DMS 273 (cell line): ENCODE measurements around the gene CGNL1.

Experiments used
- DNase-seq: peaks from one replicate; lab custom pipeline; 2025; ENCODE audit not compliant: unreplicated experiment; lab: John Stamatoyannopoulos, UW

Gene CGNL1

GRCh38 chr15:57452090-57452754, 75.9 kb downstream of the CGNL1 start:
- DNase-seq, result no peak

DNA sequence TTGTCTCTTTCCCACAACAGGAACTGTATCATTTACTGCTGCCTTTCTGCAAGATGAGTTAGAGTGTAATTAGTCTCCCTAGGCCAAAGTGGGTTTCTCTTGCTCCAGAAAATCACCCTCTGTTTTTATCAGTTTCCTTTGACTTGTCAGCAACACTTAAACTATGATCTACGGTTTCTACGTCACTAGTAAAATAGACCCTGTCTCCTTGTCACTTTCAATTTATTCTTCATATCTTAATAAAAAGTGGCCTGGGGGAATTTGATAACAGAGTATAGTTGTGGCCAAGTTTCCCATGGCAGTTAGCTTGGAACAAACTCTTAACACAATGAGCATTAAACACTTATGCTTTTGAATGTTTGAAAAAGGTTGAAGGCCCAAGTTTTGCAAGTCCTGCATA, 79.6 kb downstream of the CGNL1 start:
- no peak for DNase-seq

GRCh38 chr15:57456559-57456958, 80.3 kb downstream of the CGNL1 start:
- no peak for DNase-seq

DNA sequence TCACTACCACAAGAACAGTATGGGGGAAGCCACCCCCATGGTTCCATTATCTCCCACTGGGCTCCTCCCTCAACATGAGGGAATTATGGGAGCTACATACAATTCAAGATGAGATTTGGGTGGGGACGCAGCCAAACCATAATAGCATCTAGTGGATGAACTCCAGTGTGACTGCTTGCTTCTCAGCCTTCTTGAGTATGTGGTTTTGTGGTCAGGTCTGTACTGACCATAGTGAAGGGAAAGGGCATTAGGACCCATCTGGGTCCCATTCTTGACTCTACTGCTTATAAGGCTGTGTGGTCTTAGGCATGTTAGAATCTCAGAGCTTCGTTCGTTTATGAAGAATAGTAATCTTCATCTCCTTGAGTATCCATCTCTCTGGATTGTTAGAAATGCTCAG, 81.4 kb downstream of the CGNL1 start:
- no peak for DNase-seq

- DNase-seq, result no peak
Observed at GRCh38 chr15:57458356-57458781, 82.1 kb downstream of the CGNL1 start.

- peak; percentile 11 for DNase-seq
Observed at GRCh38 chr15:57460208-57460816, 84.0 kb downstream of the CGNL1 start.

DNA sequence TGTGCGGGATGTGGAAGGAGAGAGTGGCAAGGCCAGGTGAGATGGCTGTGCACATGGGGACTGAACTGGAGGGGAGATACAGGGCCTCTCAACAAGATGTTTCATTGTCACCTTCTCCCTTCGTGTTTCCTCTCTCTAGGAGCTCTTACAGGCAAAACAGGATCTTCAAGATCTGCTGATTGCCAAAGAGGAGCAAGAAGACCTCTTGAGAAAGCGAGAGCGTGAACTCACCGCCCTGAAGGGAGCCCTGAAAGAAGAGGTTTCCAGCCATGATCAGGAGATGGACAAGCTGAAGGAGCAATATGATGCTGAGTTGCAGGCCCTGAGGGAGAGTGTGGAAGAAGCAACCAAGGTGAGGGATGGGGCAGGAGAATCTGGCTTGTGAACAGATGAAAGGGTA, 85.2 kb downstream of the CGNL1 start:
- DNase-seq, result no peak

DNA sequence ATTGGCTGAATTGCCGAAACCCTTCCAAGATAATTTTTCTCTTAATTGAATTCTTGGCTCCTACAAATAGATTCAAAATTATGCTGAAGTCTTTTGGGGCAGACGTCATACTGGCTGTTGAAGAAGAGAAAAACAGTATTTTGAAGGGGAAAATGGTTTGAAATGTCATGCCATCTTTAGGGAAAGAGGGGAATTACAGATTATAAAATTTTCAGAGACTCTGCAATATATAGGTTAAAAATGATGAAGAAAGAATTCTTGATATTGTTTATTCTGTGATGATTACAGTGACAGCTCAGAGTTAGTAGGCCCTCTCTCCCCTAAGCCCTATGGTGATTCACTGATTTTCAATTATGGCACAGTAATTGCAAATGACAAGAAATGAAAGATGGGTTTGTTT, 86.1 kb downstream of the CGNL1 start:
- DNase-seq, result peak; percentile 6

- DNase-seq, result no peak
Observed at GRCh38 chr15:57463360-57463759, 87.1 kb downstream of the CGNL1 start.

DNA sequence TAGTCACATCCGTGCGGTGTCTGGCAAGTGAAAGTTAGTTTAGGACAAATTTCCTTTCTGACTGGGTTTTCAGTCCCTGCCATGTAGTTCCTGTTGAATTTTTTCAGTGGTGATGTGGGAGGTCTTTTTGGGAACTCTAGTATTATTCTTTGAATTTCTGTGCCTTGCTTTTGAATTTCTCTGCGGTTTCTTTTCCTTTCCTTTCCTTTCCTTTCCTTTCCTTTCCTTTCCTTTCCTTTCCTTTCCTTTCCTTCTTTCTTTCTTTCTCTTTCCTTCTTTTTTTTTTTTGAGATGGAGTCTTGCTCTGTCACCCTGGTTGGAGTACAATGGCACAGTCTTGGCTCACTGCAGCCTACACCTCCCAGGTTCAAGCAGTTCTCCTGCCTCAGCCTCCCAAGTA, 88.2 kb downstream of the CGNL1 start:
- DNase-seq, result no peak

DNA sequence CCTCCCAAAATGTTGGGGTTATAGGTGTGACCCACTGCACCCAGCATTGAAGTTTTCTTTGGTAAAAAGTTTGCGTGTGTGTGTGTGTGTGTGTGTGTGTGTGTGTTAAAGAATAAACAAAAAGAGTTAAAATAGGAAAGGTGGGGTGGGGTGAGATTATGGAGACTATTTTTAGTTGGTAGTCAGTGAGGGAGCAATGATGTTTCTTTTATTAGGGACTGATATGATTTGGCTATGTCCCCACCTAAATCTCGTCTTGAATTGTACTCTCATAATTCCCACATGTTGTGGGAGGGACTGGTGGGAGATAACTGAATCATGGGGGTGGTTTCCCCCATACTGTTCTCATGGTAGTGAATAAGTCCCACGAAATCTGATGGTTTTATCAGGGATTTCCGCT, 92.2 kb downstream of the CGNL1 start:
- DNase-seq, result no peak

DNA sequence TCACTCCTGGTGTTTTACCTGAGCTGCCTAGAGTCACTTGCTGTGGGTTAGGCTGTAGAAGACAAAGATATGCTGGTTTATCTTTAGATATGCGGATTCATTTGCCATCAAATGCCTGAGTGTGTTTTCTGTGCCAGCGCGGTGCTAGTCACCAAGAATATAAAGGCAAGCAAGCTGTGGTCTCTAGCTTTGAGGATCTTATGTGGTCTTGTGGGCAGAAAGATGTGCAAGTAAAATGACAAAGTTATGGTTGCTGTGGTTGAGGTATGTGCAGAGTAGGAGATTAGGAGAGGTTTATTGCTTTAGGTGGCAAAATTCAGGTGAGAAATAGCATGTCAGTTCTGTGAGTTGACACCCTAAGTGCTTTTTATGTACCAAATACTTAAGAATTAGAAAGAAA, 94.2 kb downstream of the CGNL1 start:
- no peak for DNase-seq

- DNase-seq, result no peak
Observed at GRCh38 chr15:57472861-57473260, 96.6 kb downstream of the CGNL1 start.

DNA sequence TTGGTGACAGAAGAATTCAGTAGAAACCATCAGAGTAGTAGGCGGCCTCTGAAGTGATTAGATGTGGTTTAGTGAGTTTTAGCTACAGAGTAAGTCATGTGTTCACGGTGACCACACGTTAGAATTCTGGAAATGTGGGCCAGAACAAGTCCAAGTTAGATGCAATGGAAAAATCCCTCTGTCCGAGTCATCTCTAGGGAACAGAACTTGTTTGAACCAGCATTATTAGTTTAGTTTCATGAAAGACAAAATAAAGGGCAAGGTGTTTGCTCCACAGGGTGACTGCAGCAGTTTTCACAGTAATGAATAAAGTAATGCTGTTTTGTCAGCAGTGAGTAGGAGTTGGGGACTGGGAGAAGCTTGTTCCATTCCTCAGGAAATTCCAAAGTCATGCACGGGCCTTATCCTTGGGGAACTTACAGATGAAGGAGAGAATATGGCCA, 100.2 kb downstream of the CGNL1 start:
- no peak for DNase-seq

GRCh38 chr15:57477736-57478522, 101.6 kb downstream of the CGNL1 start:
- no peak for DNase-seq

DNA sequence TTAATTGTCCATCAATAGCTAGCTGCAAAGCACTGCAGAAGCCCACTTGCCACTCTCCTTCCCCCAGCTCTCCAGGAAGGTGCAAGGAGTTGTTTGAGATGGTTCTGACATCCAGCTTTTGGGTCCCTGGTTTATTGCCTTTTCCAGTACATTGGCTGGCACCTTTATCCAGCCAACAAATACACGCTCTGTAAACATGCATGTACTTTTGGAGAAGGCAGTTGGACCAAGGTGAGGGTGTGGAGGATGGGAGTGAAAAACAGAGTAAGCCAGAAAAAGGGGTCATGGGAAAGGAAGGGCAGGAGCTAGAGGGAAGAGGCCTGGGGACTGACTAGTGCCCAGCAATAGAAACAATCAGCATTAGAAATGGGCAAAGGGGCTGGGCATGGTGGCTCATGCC, 102.7 kb downstream of the CGNL1 start:
- DNase-seq, result no peak

GRCh38 chr15:57481038-57481705, 104.9 kb downstream of the CGNL1 start:
- no peak for DNase-seq

GRCh38 chr15:57485869-57486268, 109.6 kb downstream of the CGNL1 start:
- no peak for DNase-seq

DNA sequence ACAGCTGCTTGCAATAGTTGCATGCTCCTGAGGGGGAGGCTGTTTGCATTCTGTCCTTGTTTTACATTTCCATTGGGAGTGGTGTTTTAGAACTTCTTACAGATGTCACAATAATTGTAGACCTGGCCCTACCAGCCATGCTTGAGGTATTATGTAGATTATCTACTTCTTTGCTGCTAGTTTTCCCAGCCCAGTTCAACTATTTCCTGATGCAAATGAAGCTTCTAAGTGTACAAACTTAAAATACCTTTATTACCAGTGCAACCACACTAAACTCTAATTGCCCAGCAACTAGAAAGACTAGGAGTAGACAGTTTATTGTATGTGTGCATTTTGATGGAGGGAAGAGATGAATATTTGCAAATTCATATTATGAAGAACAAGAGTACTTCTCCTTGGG, 110.5 kb downstream of the CGNL1 start:
- DNase-seq, result no peak

DNA sequence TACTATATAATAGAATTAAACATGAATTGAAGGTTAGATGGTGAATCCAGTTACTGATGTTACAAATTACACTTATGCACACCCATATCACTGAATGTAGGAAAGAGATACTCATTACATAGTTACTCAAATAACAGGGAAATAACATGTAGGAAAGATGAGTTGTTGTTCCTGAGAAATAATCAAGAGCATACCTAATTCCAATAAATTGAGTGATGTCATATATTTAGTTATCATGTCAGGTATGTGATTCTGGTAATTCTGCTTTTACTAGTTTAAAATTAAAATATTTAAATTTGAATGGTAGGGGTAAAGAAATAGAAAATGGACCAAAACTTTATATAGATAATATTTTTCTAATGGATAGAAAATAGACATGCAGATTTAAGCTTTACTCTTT, 112.8 kb downstream of the CGNL1 start:
- no peak for DNase-seq

DNA sequence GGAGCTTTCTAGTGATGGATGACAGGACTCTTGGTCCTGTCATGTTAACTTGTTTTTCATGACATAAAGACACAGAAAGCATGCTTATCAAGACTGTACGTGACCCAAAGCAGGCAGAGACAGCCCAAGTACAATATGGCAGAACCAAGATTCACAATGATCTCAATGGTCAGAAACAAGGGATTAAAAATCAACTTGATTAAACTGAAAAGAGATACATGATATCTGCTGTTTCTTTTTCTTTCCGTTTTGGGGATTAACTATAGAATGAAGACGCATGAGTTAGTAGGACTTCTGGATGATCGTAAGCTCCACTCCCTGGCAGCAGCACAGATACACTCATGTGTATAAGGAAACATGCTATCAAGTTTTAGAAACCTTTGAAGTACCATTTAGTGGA, 117.0 kb downstream of the CGNL1 start:
- DNase-seq, result no peak

DNA sequence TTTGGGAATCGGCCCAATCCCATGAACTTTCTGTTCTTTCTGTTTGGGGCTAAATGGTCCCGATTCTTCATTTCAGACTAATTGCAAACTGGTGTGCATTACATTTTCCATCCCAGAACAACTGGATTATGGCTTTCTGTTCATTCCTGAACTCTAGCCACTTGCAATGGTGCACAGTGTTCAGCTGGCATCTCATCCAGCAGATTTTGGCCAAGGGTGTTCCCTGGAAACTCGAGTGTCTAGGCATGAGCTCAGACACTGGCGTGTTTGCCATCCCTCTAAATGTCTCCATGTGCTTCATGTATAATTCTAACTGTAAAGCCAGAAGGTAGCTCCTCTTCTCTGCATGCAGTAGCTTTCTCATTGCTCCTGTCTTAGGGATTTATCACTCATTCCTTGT, 118.3 kb downstream of the CGNL1 start:
- no peak for DNase-seq
